ENCODE measurements around the gene RNF157. TPM values are rescaled to one million over a fixed set of nuclear protein-coding genes. Genes with fewer than 3 reads are reported as not detected.

RNF157 gene
- total and polyA plus RNA-seq, 9 of the 15 experiments (the other 6 are each of a cell fraction or from before 2014, with no cell fraction given): 8.1 to 31.7 (median 20.8) TPM

GRCh38 chr17:76234354-76234679, 6.0 kb downstream of the RNF157 start (continued):
- no peak for TF ChIP-seq NKRF (IDR thresholded peaks at IDR 0.05; ENCODE audit: borderline replicate concordance)
- no peak; a peak in 1 of 4 replicates for TF ChIP-seq ZNF639 (CRISPR knock-in tag; conservative IDR thresholded peaks at IDR 0.05 in 1 of 2, IDR thresholded peaks at IDR 0.05 in 1 of 2)
- peak in 1 of 2 experiments; percentile 35; a peak in 1 of 4 replicates for TF ChIP-seq HDAC1 (IDR thresholded peaks at IDR 0.05)
- TF ChIP-seq MIER1 (IDR thresholded peaks at IDR 0.05; ENCODE audit: low read depth): peak; percentile 56; the same call in 1 of the 2 replicates
- TF ChIP-seq ZNF175 (CRISPR knock-in tag; IDR thresholded peaks at IDR 0.05; ENCODE audit: low read depth): 0 out of 2 replicates have a peak, but pooled peaks have one; percentile 48
- TF ChIP-seq ZSCAN32 (CRISPR knock-in tag; IDR thresholded peaks at IDR 0.05): no peak
- TF ChIP-seq SRSF3 (IDR thresholded peaks at IDR 0.05; ENCODE audit: insufficient read depth, low read length): no peak
- TF ChIP-seq HDAC8 (tag; IDR thresholded peaks at IDR 0.05): no peak
- TF ChIP-seq NR3C1 (CRISPR knock-in tag; IDR thresholded peaks at IDR 0.05): no peak
- TF ChIP-seq TRIM24 (IDR thresholded peaks at IDR 0.05): peak in 1 of 2 experiments; percentile 50; a peak in 1 of 4 replicates
- peak; percentile 100 for TF ChIP-seq MAFF (IDR thresholded peaks at IDR 0.05; ENCODE audit: low read length)
- peak; percentile 68; the same call in 1 of the 2 replicates for TF ChIP-seq TEAD4 (IDR thresholded peaks at IDR 0.05; ENCODE audit: low read length)
- no peak for TF ChIP-seq TEAD4 (CRISPR knock-in tag; IDR thresholded peaks at IDR 0.05; ENCODE audit: borderline replicate concordance)
- no peak for TF ChIP-seq ZNF133 (CRISPR knock-in tag; IDR thresholded peaks at IDR 0.05)
- TF ChIP-seq SOX6 (IDR thresholded peaks at IDR 0.05): 0 out of 2 replicates have a peak, but pooled peaks have one; percentile 12
